HG03280 (cell line): ENCODE results near the gene CNNM2.

ENCODE experiments used
- ATAC-seq: cut with Tn5 transposase; IDR thresholded peaks from one replicate; pipeline ENCODE4 v1.9.1; 2021; ENCODE audit warnings: mild to moderate bottlenecking, moderate library complexity; ENCODE audit not compliant: unreplicated experiment

Gene CNNM2

GRCh38 chr10:103067956-103068355 is 149.9 kb downstream of the CNNM2 start:
- ATAC-seq, result no peak

- ATAC-seq, result peak; percentile 70
Observed at GRCh38 chr10:103069453-103070331, 151.6 kb downstream of the CNNM2 start.

- ATAC-seq, result no peak
Observed at GRCh38 chr10:103072276-103072675, 154.2 kb downstream of the CNNM2 start.

GRCh38 chr10:103072891-103073290 is 154.8 kb downstream of the CNNM2 start:
- no peak for ATAC-seq

- no peak for ATAC-seq
Observed at GRCh38 chr10:103077020-103077419, 158.9 kb downstream of the CNNM2 start.

- ATAC-seq, result no peak
Observed at GRCh38 chr10:103077491-103078308, 159.6 kb downstream of the CNNM2 start.

GRCh38 chr10:103078309-103078615 is 160.2 kb downstream of the CNNM2 start:
- ATAC-seq, result no peak

GRCh38 chr10:103078676-103079075 is 160.6 kb downstream of the CNNM2 start:
- ATAC-seq, result no peak

- no peak for ATAC-seq
Observed at GRCh38 chr10:103079100-103079499, 161.0 kb downstream of the CNNM2 start.

- no peak for ATAC-seq
Observed at GRCh38 chr10:103079946-103080345, 161.9 kb downstream of the CNNM2 start.

- no peak for ATAC-seq
Observed at GRCh38 chr10:103080891-103081581, 162.9 kb downstream of the CNNM2 start.

- no peak for ATAC-seq
Observed at GRCh38 chr10:103082683-103083082, 164.6 kb downstream of the CNNM2 start.

GRCh38 chr10:103083266-103083976 is 165.3 kb downstream of the CNNM2 start:
- no peak for ATAC-seq

- no peak for ATAC-seq
Observed at GRCh38 chr10:103083977-103084320, 165.9 kb downstream of the CNNM2 start.

GRCh38 chr10:103086261-103086660 is 168.2 kb downstream of the CNNM2 start:
- no peak for ATAC-seq

- no peak for ATAC-seq
Observed at GRCh38 chr10:103086799-103087198, 168.7 kb downstream of the CNNM2 start.

GRCh38 chr10:103089493-103089892 is 171.4 kb downstream of the CNNM2 start:
- ATAC-seq, result no peak

GRCh38 chr10:103090911-103091310 is 172.8 kb downstream of the CNNM2 start:
- ATAC-seq, result no peak

- no peak for ATAC-seq
Observed at GRCh38 chr10:103095005-103095404, 176.9 kb downstream of the CNNM2 start.

- no peak for ATAC-seq
Observed at GRCh38 chr10:103096130-103096529, 178.0 kb downstream of the CNNM2 start.

GRCh38 chr10:103098240-103098639 is 180.1 kb downstream of the CNNM2 start:
- no peak for ATAC-seq
